H1 (cell line): ENCODE data around the gene ZNF511. TPM values are rescaled to one million over a fixed set of nuclear protein-coding genes. Genes with fewer than 3 reads are reported as not detected.

ENCODE experiments used
- CTCF ChIA-PET: fragments of 300-600 bp; sonication (Branson Sonifier 250); formaldehyde crosslinking; loops from one replicate; lab custom pipeline; 2021; ENCODE audit not compliant: partially characterized antibody; lab: Charles Lee
- POLR2A ChIA-PET: fragments of 300-600 bp; sonication (Branson Sonifier 250); formaldehyde crosslinking; loops from one replicate; lab custom pipeline; 2021; ENCODE audit warnings: inconsistent platforms; ENCODE audit not compliant: partially characterized antibody; lab: Charles Lee
- DNase-seq, 2 experiments: peaks; one replicate each; pipeline versions ENCODE4 v3.0.0 to v3.0.0-alpha.2; 2010 to 2022; ENCODE audit warnings: low spot score in 2 of 2, low read depth in 1 of 2, mixed read lengths in 1 of 2
- FAIRE-seq: peaks from 2 replicates; lab custom pipeline; 2011; peaks lifted over from hg19 to GRCh38; lab: Jason Lieb, UNC
- H2AFZ ChIP-seq: 2 replicates; pipeline ENCODE4 v1.8.1; 2012; ENCODE audit warnings: low read length, inconsistent platforms
- H2AK5ac ChIP-seq: 2 replicates; pipeline ENCODE4 v1.6.1; 2013; ENCODE audit warnings: low read depth, low read length
- H2BK120ac ChIP-seq: replicated peaks from 2 replicates; pipeline ENCODE3; 2013; ENCODE audit warnings: low read depth, low read length, inconsistent platforms
- H2BK12ac ChIP-seq: 2 replicates; pipeline ENCODE4 v1.6.1; 2013; ENCODE audit warnings: low read depth, low read length
- H2BK15ac ChIP-seq: 2 replicates; pipeline ENCODE4 v1.6.1; 2013; ENCODE audit warnings: low read length
- H2BK20ac ChIP-seq: 2 replicates; pipeline ENCODE4 v1.6.1; 2013; ENCODE audit warnings: low read length
- H2BK5ac ChIP-seq: 2 replicates; pipeline ENCODE4 v1.6.1; 2013; ENCODE audit warnings: low read depth, low read length
- H3K14ac ChIP-seq: 2 replicates; pipeline ENCODE4 v1.6.1; 2013; ENCODE audit warnings: inconsistent platforms; ENCODE audit not compliant: insufficient read length
- H3K18ac ChIP-seq: 2 replicates; pipeline ENCODE4 v1.6.1; 2013; ENCODE audit warnings: low read length; ENCODE audit errors: extremely low read depth
- H3K23ac ChIP-seq: 2 replicates; pipeline ENCODE4 v1.6.1; 2013; ENCODE audit warnings: inconsistent platforms; ENCODE audit not compliant: insufficient read length
- H3K23me2 ChIP-seq: 2 replicates; pipeline ENCODE4 v1.6.1; 2013; ENCODE audit warnings: low read depth, low read length
- H3K27ac ChIP-seq: 2 replicates; pipeline ENCODE4 v1.6.1; 2011; ENCODE audit warnings: low read depth, low read length, inconsistent platforms
- H3K27me3 ChIP-seq, 4 experiments: replicated peaks in 1 of 4; 1 replicate in 1 of 4; 2 replicates in 3 of 4; pipeline versions ENCODE4 v1.6.1 to v1.8.1; 2011 to 2013; ENCODE audit warnings: low read length in 3 of 4, mild to moderate bottlenecking in 3 of 4, inconsistent platforms in 2 of 4, mixed read lengths in 2 of 4, moderate library complexity in 1 of 4; ENCODE audit not compliant: control insufficient read depth in 3 of 4, insufficient read depth in 3 of 4; ENCODE audit errors: extremely low read depth in 1 of 4
- H3K36me3 ChIP-seq, 4 experiments: 2 replicates each; pipeline versions ENCODE4 v1.6.1 to v1.8.1; 2011 to 2013; ENCODE audit warnings: mild to moderate bottlenecking in 4 of 4, low read length in 3 of 4, moderate library complexity in 2 of 4, control low read depth in 1 of 4, inconsistent platforms in 1 of 4; ENCODE audit not compliant: insufficient read depth in 4 of 4, control insufficient read depth in 2 of 4
- H3K4ac ChIP-seq: replicated peaks from 2 replicates; pipeline ENCODE3; 2013; ENCODE audit warnings: low read length, low read depth, mixed read lengths, inconsistent platforms; ENCODE audit not compliant: insufficient read length
- H3K4me1 ChIP-seq, 4 experiments: replicated peaks in 1 of 4; 1 replicate in 1 of 4; 2 replicates in 3 of 4; pipeline versions ENCODE4 v1.6.1 to v1.8.1; 2011 to 2013; ENCODE audit warnings: low read length in 3 of 4, inconsistent platforms in 2 of 4, mixed read lengths in 1 of 4; ENCODE audit not compliant: insufficient read depth in 4 of 4, control insufficient read depth in 3 of 4
- H3K4me2 ChIP-seq, 2 experiments: 2 replicates each; pipeline versions ENCODE4 v1.6.1 to v1.8.1; 2011 to 2013; ENCODE audit warnings: low read depth in 2 of 2, low read length in 2 of 2, control low read depth in 1 of 2, inconsistent platforms in 1 of 2, mild to moderate bottlenecking in 1 of 2; ENCODE audit not compliant: insufficient read depth in 1 of 2
- H3K4me3 ChIP-seq, 4 experiments: fragments of 200-600, 300-600 bp in 1 of 4; sonication (generic), shearing (Covaris generic), sonication (Bioruptor Twin) in 1 of 4; 2 replicates each; pipeline versions ENCODE4 v1.5.1 to v1.8.1; 2011 to 2016; ENCODE audit warnings: low read length in 4 of 4, low read depth in 3 of 4, control low read depth in 2 of 4, inconsistent platforms in 2 of 4, mild to moderate bottlenecking in 2 of 4, mixed read lengths in 1 of 4, moderate library complexity in 1 of 4; ENCODE audit not compliant: insufficient read depth in 2 of 4; ENCODE audit errors: extremely low read depth in 1 of 4
- H3K56ac ChIP-seq: replicated peaks from 2 replicates; pipeline ENCODE3; 2013; ENCODE audit warnings: low read depth, mild to moderate bottlenecking, mixed read lengths, low read length, inconsistent platforms; ENCODE audit not compliant: insufficient read length
- H3K79me1 ChIP-seq: 2 replicates; pipeline ENCODE4 v1.6.1; 2013; ENCODE audit warnings: low read depth, low read length, control low read depth
- H3K79me2 ChIP-seq, 2 experiments: 2 replicates each; pipeline versions ENCODE4 v1.6.1 to v1.8.1; 2012 to 2013; ENCODE audit warnings: low read length in 2 of 2, mild to moderate bottlenecking in 2 of 2, inconsistent platforms in 1 of 2; ENCODE audit not compliant: insufficient read depth in 2 of 2, control insufficient read depth in 1 of 2
- H3K9ac ChIP-seq, 4 experiments: replicated peaks in 1 of 4; 1 replicate in 1 of 4; 2 replicates in 3 of 4; pipeline versions ENCODE4 v1.6.1 to v1.8.1; 2011 to 2013; ENCODE audit warnings: low read depth in 3 of 4, low read length in 3 of 4, control low read depth in 2 of 4, mild to moderate bottlenecking in 2 of 4, moderate library complexity in 2 of 4, inconsistent platforms in 1 of 4; ENCODE audit errors: extremely low read depth in 1 of 4
- H3K9me3 ChIP-seq, 2 experiments: 2 replicates each; pipeline versions ENCODE4 v1.6.1 to v1.8.1; 2012 to 2013; ENCODE audit warnings: mild to moderate bottlenecking in 2 of 2, moderate library complexity in 2 of 2, control low read depth in 1 of 2, inconsistent platforms in 1 of 2, low read depth in 1 of 2, low read length in 1 of 2, mixed read lengths in 1 of 2; ENCODE audit not compliant: insufficient read depth in 2 of 2
- H4K20me1 ChIP-seq, 2 experiments: replicated peaks in 1 of 2; 2 replicates each; pipeline versions ENCODE3 to v1.8.1; 2011 to 2013; ENCODE audit warnings: inconsistent platforms in 2 of 2, low read length in 2 of 2, mild to moderate bottlenecking in 1 of 2; ENCODE audit not compliant: insufficient read depth in 2 of 2, control insufficient read depth in 1 of 2
- H4K5ac ChIP-seq: 2 replicates; pipeline ENCODE4 v1.6.1; 2013; ENCODE audit warnings: low read length, low read depth, mixed read lengths, inconsistent platforms; ENCODE audit not compliant: insufficient read length
- H4K8ac ChIP-seq: 2 replicates; pipeline ENCODE4 v1.8.0; 2013; ENCODE audit warnings: mild to moderate bottlenecking, moderate library complexity, low read length, inconsistent platforms; ENCODE audit not compliant: insufficient read depth; ENCODE audit errors: extremely low read depth
- H4K91ac ChIP-seq: replicated peaks from 2 replicates; pipeline ENCODE3; 2013; ENCODE audit warnings: low read length, mixed read lengths, inconsistent platforms; ENCODE audit not compliant: insufficient read length
- ASH2L ChIP-seq: fragments of 200-600, 300-600 bp; sonication (generic); IDR thresholded peaks from one replicate; pipeline ENCODE4 v1.7.1; 2017; ENCODE audit warnings: low read length
- BACH1 ChIP-seq: IDR thresholded peaks from 2 replicates; pipeline ENCODE4 v1.6.1; 2012; ENCODE audit warnings: low read length, improper control_type of control experiment
- CEBPB ChIP-seq: IDR thresholded peaks from 2 replicates; pipeline ENCODE4 v1.6.1; 2012; ENCODE audit warnings: low read depth, low read length
- E2F6 ChIP-seq: IDR thresholded peaks from 2 replicates; pipeline ENCODE4 v1.6.1; 2012; ENCODE audit warnings: inconsistent platforms
- EP300 ChIP-seq, 2 experiments: IDR thresholded peaks; 1 replicate in 1 of 2; 2 replicates in 1 of 2; pipeline ENCODE4 v1.6.1; 2011 to 2012; ENCODE audit warnings: low read depth in 2 of 2, low read length in 2 of 2, mild to moderate bottlenecking in 2 of 2, borderline replicate concordance in 1 of 2, inconsistent platforms in 1 of 2, moderate library complexity in 1 of 2
- GTF2F1 ChIP-seq: IDR thresholded peaks from 2 replicates; pipeline ENCODE4 v1.6.1; 2012; ENCODE audit warnings: low read depth, low read length, improper control_type of control experiment, borderline replicate concordance
- NANOG ChIP-seq: IDR thresholded peaks from 2 replicates; pipeline ENCODE4 v1.6.1; 2011; ENCODE audit warnings: low read length, low read depth, mild to moderate bottlenecking, inconsistent platforms; ENCODE audit not compliant: insufficient read depth, poor library complexity, severe bottlenecking
- POLR2AphosphoS5 ChIP-seq: IDR thresholded peaks from 2 replicates; pipeline ENCODE4 v1.6.1; 2011; ENCODE audit warnings: low read depth, low read length
- RAD21 ChIP-seq, 2 experiments: IDR thresholded peaks in 1 of 2; conservative IDR thresholded peaks in 1 of 2; 2 replicates each; pipeline ENCODE4 v1.6.1; 2011; ENCODE audit warnings: low read depth in 2 of 2, low read length in 2 of 2, improper control_type of control experiment in 1 of 2, inconsistent platforms in 1 of 2, mild to moderate bottlenecking in 1 of 2, moderate library complexity in 1 of 2
- RFX5 ChIP-seq: IDR thresholded peaks from 2 replicates; pipeline ENCODE4 v1.6.1; 2011; ENCODE audit warnings: low read depth, low read length, improper control_type of control experiment, borderline replicate concordance
- RNF2 ChIP-seq: fragments of 200-900, 300-1000 bp; sonication (generic); IDR thresholded peaks from 2 replicates; pipeline ENCODE4 v1.7.1; 2016; ENCODE audit warnings: borderline replicate concordance, low read depth, mild to moderate bottlenecking, antibody characterized with exemption, low read length; ENCODE audit not compliant: poor library complexity, severe bottlenecking; ENCODE audit errors: missing control alignments
- WGBS, 2 experiments: shearing (Covaris generic) in 1 of 2; methylation state at CpG; one replicate each; pipeline versions ENCODE4 v1.1.6 to v1.1.7; 2013 to 2015; ENCODE audit warnings: low lambda C conversion rate in 2 of 2, mixed read lengths in 2 of 2, inconsistent platforms in 1 of 2, low coverage in 1 of 2, missing lambda C conversion rate in 1 of 2; ENCODE audit not compliant: insufficient replicate concordance in 2 of 2, insufficient coverage in 1 of 2, insufficient read length in 1 of 2; ENCODE audit errors: extremely low coverage in 1 of 2, missing lambda C conversion rate in 1 of 2; 5-methylcytosine and 5-hydroxymethylcytosine counted together
- polyA plus RNA-seq, 7 experiments: library from polyadenylated mRNA; depleted of rRNA in 3 of 7; stranded (reverse) in 5 of 7; unstranded in 2 of 7; fragments of >200 nt in 5 of 7; fragments of 200-250 nt in 2 of 7; gene quantifications; 1 replicate in 5 of 7; 2 replicates in 1 of 7; 4 replicates in 1 of 7; pipeline versions ENCODE4 v1.2.1 to v1.2.3, GENCODE V29; 2011 to 2013; ENCODE audit warnings: missing spikeins in 2 of 7, mixed read lengths in 2 of 7
- total RNA-seq: library from RNA; stranded (reverse); fragmentation: NEBNext Ultra II Directional; extraction: Animal tissue kit (Norgen Biotek cat#: 25700); gene quantifications from 2 replicates; pipeline ENCODE4 v1.2.1, GENCODE V29; 2021

Gene ZNF511
- total and polyA plus RNA-seq, 2 of the 8 experiments (the other 6 are each of a cell fraction or from before 2014, with no cell fraction given), result 55.4 to 71.7 TPM

DNA sequence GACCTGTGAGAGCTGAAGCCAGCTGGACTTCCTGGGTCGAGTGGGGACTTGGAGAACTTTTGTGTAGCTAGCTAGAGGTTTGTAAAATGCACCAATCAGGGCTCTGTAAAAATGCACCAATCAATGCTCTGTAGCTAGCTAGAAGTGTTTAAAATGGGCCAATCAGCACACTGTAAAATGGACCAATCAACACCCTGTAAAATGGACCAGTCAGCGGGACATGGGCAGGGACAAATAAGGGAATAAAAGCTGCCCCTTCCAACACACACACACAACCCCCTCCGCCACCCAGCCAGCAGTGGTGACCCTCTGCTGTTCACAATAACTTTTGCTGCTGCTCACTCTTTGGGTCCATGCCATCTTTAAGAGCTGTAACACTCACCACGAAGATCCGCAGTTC is 7.1 kb downstream of the ZNF511 start:
- no peaks in the 10 kb centered on the region for H3K79me1 ChIP-seq
- H4K8ac ChIP-seq, result no peak overlapping the region; the same call in 1 of the 2 replicates
- WGBS, 2 experiments, result 94% methylated on average over 5 of the region's 5 CpGs; no CpG with 5 or more reads in 1 of the 2 experiments
- no peak for FAIRE-seq
- H3K23me2 ChIP-seq, result peaks cover 2% of the 10 kb centered on the region; the same call in 1 of the 2 replicates
- 0 out of 2 replicates have a peak overlapping the region, but pooled peaks have one; percentile 29 for H2BK15ac ChIP-seq
- H4K91ac ChIP-seq, result no peak overlapping the region
- no peak overlapping the region for H2BK120ac ChIP-seq
- no peak overlapping the region for H3K4ac ChIP-seq
- H3K23ac ChIP-seq, result no peak overlapping the region
- H3K4me3 ChIP-seq, result no peak overlapping the region
- H3K4me2 ChIP-seq, result no peak overlapping the region
- H2BK12ac ChIP-seq, result no peak overlapping the region
- H3K36me3 ChIP-seq, result peaks cover 0 to 10% (median under 1%) of the 10 kb centered on the region in 4 experiments; a peak in 4 of 8 replicates
- DNase-seq, result no peak
- no peak overlapping the region for H2AK5ac ChIP-seq
- H2BK5ac ChIP-seq, result no peak overlapping the region
- no peaks in the 10 kb centered on the region for H3K79me2 ChIP-seq
- peaks cover 0 to 8% (median 4%) of the 10 kb centered on the region in 4 experiments; a peak in 5 of 7 replicates for H3K27me3 ChIP-seq
- H3K9me3 ChIP-seq, result peaks cover 0 to 1% of the 10 kb centered on the region in 2 experiments; a peak in 1 of 4 replicates
- H3K18ac ChIP-seq, result no peak overlapping the region
- no peak overlapping the region for H4K5ac ChIP-seq
- H3K4me1 ChIP-seq, result no peaks in the 10 kb centered on the region; a peak in 1 of 7 replicates
- H4K20me1 ChIP-seq, result peaks cover 0 to 3% of the 10 kb centered on the region in 2 experiments
- no peak overlapping the region for H3K56ac ChIP-seq
- no peak overlapping the region for H2AFZ ChIP-seq
- H3K27ac ChIP-seq, result no peak overlapping the region
- no peak for TF ChIP-seq ASH2L
- TF ChIP-seq BACH1, result no peak
- no peak for TF ChIP-seq POLR2AphosphoS5
- no peak for TF ChIP-seq EP300 (IDR thresholded peaks at IDR 0.05; ENCODE audit: borderline replicate concordance in 1 of 2, low read depth in 2 of 2, low read length in 2 of 2)
- no peak for TF ChIP-seq E2F6
- no peak for TF ChIP-seq RAD21 (IDR thresholded peaks at IDR 0.05 in 1 of 2, conservative IDR thresholded peaks at IDR 0.05 in 1 of 2; ENCODE audit: low read depth in 2 of 2, low read length in 2 of 2)
- TF ChIP-seq RNF2, result no peak
- no peak for TF ChIP-seq CEBPB
- TF ChIP-seq GTF2F1, result no peak
- no peak for TF ChIP-seq RFX5
- no peak for TF ChIP-seq NANOG
- ChIA-PET POLR2A (interaction anchor here (1.1 to 1.3 kb wide), 2 partner anchors 8 to 48 kb away, joined by 4 to 5 read pairs; no protein-coding TSS in a partner anchor), CTCF (interaction anchor here (0.8 to 3.5 kb wide), 4 partner anchors 12 to 31 kb away, joined by 3 to 23 read pairs (median 8); partner anchors contain the start of gene PRAP1)
- H2BK20ac ChIP-seq, result no peak overlapping the region
- H3K9ac ChIP-seq, result no peak overlapping the region
- no peak overlapping the region for H3K14ac ChIP-seq
